GM12865 (cell line): Measurements from ENCODE around the gene TIAM2.

Source experiments
- DNase-seq: peaks from one replicate; pipeline ENCODE4 v3.0.0; 2010; ENCODE audit warnings: low read depth
- H3K4me3 ChIP-seq: 2 replicates; pipeline ENCODE4 v1.5.1; 2011; ENCODE audit warnings: mild to moderate bottlenecking, low read depth, low read length, control low read depth
- CTCF ChIP-seq: IDR thresholded peaks from 2 replicates; pipeline ENCODE4 v1.5.1; 2011; ENCODE audit warnings: low read length, control low read depth, low read depth, inconsistent platforms; ENCODE audit not compliant: insufficient read depth; ENCODE audit errors: missing control alignments

The TIAM2 gene

GRCh38 chr6:155158030-155158843 lies 163.1 kb downstream of the TIAM2 start:
- DNase-seq = no peak
- no peak overlapping the region for H3K4me3 ChIP-seq
- no peak for TF ChIP-seq CTCF

- no peak for DNase-seq
- no peak for TF ChIP-seq CTCF
- H3K4me3 ChIP-seq = no peak overlapping the region
Measured at GRCh38 chr6:155162682-155163081, 167.6 kb downstream of the TIAM2 start.

GRCh38 chr6:155163601-155164000 lies 168.5 kb downstream of the TIAM2 start:
- DNase-seq = no peak
- TF ChIP-seq CTCF = no peak
- H3K4me3 ChIP-seq = no peak overlapping the region

GRCh38 chr6:155165029-155165710 lies 170.1 kb downstream of the TIAM2 start:
- H3K4me3 ChIP-seq = no peak overlapping the region
- TF ChIP-seq CTCF = no peak
- no peak for DNase-seq

GRCh38 chr6:155170519-155170918 lies 175.4 kb downstream of the TIAM2 start:
- TF ChIP-seq CTCF = no peak
- H3K4me3 ChIP-seq = peak overlapping the region; percentile 19; the same call in 1 of the 2 replicates
- no peak for DNase-seq

- peak; percentile 91 for DNase-seq
- TF ChIP-seq CTCF = no peak
- peak overlapping the region; percentile 19 for H3K4me3 ChIP-seq
Measured at GRCh38 chr6:155171109-155171746, 176.1 kb downstream of the TIAM2 start.
